ENCODE measurements around the gene OR51S1.
"Not testable (repeated sequence)": the region's sequence is repeated elsewhere in the genome, so short reads cannot be mapped to it uniquely, and the experiment has no call there.

Gene OR51S1

DNA sequence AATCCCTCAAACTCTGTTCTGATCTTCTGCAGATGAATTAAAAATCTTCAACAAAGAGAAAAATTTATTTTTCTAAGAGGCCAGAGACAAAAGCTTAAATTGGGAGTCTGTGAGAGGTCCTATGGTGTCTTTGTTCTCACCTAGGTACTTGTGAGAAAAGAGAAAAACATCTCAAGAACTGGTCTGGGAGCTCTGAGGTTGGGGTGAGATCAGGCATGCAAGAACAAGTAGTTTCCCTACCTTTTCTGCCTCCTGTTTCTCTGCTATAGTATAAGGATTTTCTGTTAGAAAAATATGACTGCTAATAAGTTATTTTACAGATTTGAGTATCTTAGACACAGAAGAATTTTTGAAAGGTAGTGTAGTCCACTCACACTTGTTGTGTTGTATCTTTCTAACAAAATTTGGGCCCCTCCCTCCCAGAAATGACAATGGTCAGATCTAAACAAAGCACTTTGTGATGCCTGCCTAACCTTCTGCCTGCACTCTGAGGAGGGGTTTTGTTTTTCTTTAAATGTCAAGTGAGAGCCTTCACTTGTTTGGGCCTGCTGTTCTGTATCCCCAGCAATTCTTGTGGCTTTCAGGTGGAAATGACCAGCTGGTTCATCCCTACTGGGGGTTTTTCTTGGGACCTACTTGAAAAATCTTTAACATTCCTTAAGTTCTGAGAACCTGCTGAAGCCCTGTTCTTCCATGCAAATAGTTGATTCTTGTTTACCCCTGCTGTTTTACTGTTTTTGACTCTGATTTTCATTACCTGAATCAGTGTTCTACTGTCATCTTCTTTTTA lies 13.6 kb upstream of the OR51S1 start:
- Histone ChIP-seq H3K4me1 (ENCODE audit: control insufficient read depth in 1 of 2, insufficient read depth in 2 of 2, low read length in 2 of 2) (no peaks in the 10 kb centered on the region), H3K36me3 (ENCODE audit: control insufficient read depth in 1 of 2, insufficient read depth in 2 of 2, low read length in 2 of 2) (no peaks in the 10 kb centered on the region), H3K27ac (ENCODE audit: low read length) (no peak overlapping the region), H3K27me3 (ENCODE audit: low read depth, low read length) (no peaks in the 10 kb centered on the region), H3K9me3 (ENCODE audit: control insufficient read depth in 1 of 2, low read length in 2 of 2) (no peaks in the 10 kb centered on the region), H3K4me3 (ENCODE audit: low read depth in 1 of 2, low read length in 2 of 2) (no peak overlapping the region)

DNA sequence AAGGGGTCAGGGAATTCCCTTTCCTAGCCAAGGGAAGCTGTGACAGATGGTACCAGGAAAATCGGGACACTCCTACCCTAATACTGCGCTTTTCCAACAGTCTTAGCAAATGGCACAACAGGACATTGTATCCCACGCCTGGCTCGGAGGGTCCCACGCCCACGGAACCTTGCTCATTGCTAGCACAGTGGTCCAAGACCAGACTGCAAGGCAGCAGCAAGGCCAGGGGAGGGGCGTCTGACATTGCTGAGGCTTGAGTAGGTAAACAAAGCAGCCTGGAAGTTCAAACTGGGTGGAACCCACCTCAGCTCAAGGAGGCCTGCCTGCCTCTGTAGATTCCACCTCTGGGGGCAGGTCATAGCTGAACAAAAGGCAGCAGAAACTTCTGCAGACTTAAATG lies 5.3 kb upstream of the OR51S1 start:
- H3K27ac ChIP-seq (ENCODE audit: low read length); H3K36me3 ChIP-seq (ENCODE audit: control insufficient read depth in 1 of 2, insufficient read depth in 2 of 2, low read length in 2 of 2); H3K4me1 ChIP-seq (ENCODE audit: control insufficient read depth in 1 of 2, insufficient read depth in 2 of 2, low read length in 2 of 2); H3K9me3 ChIP-seq (ENCODE audit: control insufficient read depth in 1 of 2, low read length in 2 of 2); H3K4me3 ChIP-seq (ENCODE audit: low read depth in 1 of 2, low read length in 2 of 2); H3K27me3 ChIP-seq (ENCODE audit: low read depth, low read length): not testable (repeated sequence)

DNA sequence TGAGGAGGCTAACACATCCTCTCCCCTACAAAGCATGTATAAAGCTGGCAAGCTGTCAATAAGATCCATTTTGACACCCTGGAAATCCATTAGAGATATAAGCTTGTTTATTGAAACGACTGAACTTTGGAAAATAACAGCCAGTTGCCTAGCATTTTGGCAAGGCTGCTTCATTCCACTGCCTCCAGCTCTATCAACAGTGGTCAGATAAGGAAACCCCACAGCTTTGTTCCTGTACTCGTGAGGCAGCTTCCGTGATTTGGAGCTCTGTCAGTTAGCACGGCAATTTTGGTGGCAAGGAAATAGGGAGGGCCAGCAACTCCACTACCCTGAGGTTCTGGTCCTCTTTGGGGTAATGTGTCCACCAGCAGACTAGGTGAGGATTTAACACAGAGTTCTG lies 2.0 kb upstream of the OR51S1 start:
- Histone ChIP-seq H3K36me3 (ENCODE audit: control insufficient read depth in 1 of 2, insufficient read depth in 2 of 2, low read length in 2 of 2) (no peaks in the 10 kb centered on the region), H3K4me1 (ENCODE audit: control insufficient read depth in 1 of 2, insufficient read depth in 2 of 2, low read length in 2 of 2) (no peaks in the 10 kb centered on the region), H3K27me3 (ENCODE audit: low read depth, low read length) (no peaks in the 10 kb centered on the region), H3K4me3 (ENCODE audit: low read depth in 1 of 2, low read length in 2 of 2) (no peak overlapping the region), H3K27ac (ENCODE audit: low read length) (no peak overlapping the region), H3K9me3 (ENCODE audit: control insufficient read depth in 1 of 2, low read length in 2 of 2) (no peaks in the 10 kb centered on the region)

DNA sequence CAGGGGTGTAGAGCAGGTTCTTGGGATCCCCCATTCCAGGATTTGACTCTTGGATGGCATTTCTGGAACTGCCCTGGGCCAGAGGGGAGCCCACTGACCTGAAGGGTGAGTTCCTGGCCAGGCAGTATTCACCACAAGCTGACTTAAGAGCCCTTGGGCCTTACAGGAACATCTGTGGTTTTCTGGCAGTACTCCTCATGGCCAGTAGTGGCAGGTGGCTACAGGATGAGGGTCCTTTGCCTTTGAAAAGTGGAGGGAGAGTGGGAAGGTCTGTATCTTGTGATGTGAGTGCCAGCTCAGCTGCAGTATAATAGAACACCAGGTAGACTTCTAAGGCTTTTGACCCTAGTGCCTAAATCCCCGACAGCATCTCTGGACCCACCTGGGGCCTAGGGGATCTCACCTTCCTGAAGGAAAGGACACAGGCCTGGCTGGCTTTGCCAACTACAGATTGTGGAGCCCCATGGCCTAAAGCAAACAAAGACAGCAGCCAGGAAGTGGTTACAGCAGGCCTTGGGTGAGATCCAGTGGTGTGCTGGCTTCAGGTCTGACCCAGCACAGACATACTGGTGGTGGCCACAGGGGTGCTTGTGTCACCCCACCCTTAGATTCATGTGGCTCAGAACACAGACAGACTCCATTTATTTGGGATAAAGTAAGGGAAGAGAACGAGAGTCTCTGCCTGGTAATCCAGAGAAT lies 9.0 kb downstream of the OR51S1 start:
- Histone ChIP-seq H3K36me3 (ENCODE audit: control insufficient read depth in 1 of 2, insufficient read depth in 2 of 2, low read length in 2 of 2) (no peaks in the 10 kb centered on the region), H3K9me3 (ENCODE audit: control insufficient read depth in 1 of 2, low read length in 2 of 2) (no peaks in the 10 kb centered on the region), H3K4me3 (ENCODE audit: low read depth in 1 of 2, low read length in 2 of 2) (no peak overlapping the region), H3K27me3 (ENCODE audit: low read depth, low read length) (no peaks in the 10 kb centered on the region), H3K27ac (ENCODE audit: low read length) (no peak overlapping the region), H3K4me1 (ENCODE audit: control insufficient read depth in 1 of 2, insufficient read depth in 2 of 2, low read length in 2 of 2) (no peaks in the 10 kb centered on the region)

DNA sequence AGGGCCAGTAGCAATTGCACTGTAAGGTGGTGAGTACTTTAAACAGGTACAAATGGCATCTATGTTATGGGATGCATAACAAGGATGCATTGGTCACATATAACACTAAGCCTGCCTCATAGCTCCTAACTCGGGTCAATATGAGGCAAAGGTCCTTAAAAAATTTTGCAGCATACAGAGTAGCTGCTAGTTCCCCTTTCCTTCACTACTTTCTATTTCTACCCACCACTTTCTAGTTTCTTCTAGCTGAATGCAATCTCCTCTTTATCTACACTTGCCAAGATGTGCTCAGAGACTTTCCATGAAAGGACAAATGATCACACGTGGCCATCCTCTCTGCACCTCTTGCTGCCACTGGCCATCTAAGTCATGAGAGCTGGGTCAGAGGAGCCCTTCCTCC lies 18.1 kb downstream of the OR51S1 start:
- no peak overlapping the region for H3K4me3 ChIP-seq (ENCODE audit: low read depth in 1 of 2, low read length in 2 of 2)
- H3K27me3 ChIP-seq (ENCODE audit: low read depth, low read length): no peaks in the 10 kb centered on the region
- H3K36me3 ChIP-seq (ENCODE audit: control insufficient read depth in 1 of 2, insufficient read depth in 2 of 2, low read length in 2 of 2): no peaks in the 10 kb centered on the region
- no peaks in the 10 kb centered on the region for H3K4me1 ChIP-seq (ENCODE audit: control insufficient read depth in 1 of 2, insufficient read depth in 2 of 2, low read length in 2 of 2)
- H3K9me3 ChIP-seq (ENCODE audit: control insufficient read depth in 1 of 2, low read length in 2 of 2): no peaks in the 10 kb centered on the region
- H3K27ac ChIP-seq (ENCODE audit: low read length): no peak overlapping the region

DNA sequence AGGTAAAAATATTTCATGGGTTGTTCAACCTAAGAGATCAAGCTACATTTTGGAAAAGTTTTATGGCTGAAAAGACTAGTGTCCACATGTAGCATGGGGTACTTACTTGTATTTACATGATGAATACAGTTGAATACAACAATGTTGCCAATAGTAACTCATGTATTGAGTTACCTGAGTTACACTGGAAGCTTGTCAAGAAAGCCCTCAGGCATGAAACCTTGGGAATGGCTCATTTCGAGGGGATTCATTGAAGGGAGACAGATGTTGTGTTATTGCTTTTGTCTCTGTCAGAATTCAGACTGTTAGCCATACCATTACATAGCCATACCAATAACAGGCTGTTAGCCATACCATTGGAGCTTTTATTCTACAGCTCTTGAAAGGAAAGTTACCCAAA lies 18.7 kb downstream of the OR51S1 start:
- no peaks in the 10 kb centered on the region for H3K27me3 ChIP-seq (ENCODE audit: low read depth, low read length)

DNA sequence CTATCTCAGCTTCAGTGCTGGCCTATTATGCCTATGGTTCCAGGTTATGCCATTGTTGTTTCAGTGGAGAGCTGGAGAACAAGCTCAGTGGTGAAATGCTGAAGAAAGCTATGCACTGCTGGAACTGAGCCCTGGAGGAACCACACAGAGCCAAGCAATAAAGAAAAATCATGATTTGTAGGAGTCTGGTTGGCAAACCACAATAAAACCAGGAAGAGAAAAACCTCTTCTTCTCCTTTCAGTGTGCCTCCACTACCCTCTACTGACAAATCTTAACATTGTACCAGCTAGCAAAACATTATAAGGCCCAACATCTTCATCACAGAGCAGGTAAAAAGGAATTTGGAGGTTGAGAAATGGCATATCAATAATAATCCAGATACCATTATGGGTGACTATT lies 22.6 kb downstream of the OR51S1 start:
- no peaks in the 10 kb centered on the region for H3K27me3 ChIP-seq (ENCODE audit: low read depth, low read length)
- H3K4me1 ChIP-seq (ENCODE audit: control insufficient read depth in 1 of 2, insufficient read depth in 2 of 2, low read length in 2 of 2): no peaks in the 10 kb centered on the region
- no peaks in the 10 kb centered on the region for H3K36me3 ChIP-seq (ENCODE audit: control insufficient read depth in 1 of 2, insufficient read depth in 2 of 2, low read length in 2 of 2)
- no peak overlapping the region for H3K27ac ChIP-seq (ENCODE audit: low read length)
- H3K9me3 ChIP-seq (ENCODE audit: control insufficient read depth in 1 of 2, low read length in 2 of 2): no peaks in the 10 kb centered on the region
- H3K4me3 ChIP-seq (ENCODE audit: low read depth in 1 of 2, low read length in 2 of 2): no peak overlapping the region

More for the DNA sequence above, 18.7 kb downstream of the OR51S1 start:
- Histone ChIP-seq H3K4me1 (ENCODE audit: control insufficient read depth in 1 of 2, insufficient read depth in 2 of 2, low read length in 2 of 2) (no peaks in the 10 kb centered on the region), H3K36me3 (ENCODE audit: control insufficient read depth in 1 of 2, insufficient read depth in 2 of 2, low read length in 2 of 2) (no peaks in the 10 kb centered on the region), H3K9me3 (ENCODE audit: control insufficient read depth in 1 of 2, low read length in 2 of 2) (no peaks in the 10 kb centered on the region), H3K4me3 (ENCODE audit: low read depth in 1 of 2, low read length in 2 of 2) (no peak overlapping the region), H3K27ac (ENCODE audit: low read length) (no peak overlapping the region)

DNA sequence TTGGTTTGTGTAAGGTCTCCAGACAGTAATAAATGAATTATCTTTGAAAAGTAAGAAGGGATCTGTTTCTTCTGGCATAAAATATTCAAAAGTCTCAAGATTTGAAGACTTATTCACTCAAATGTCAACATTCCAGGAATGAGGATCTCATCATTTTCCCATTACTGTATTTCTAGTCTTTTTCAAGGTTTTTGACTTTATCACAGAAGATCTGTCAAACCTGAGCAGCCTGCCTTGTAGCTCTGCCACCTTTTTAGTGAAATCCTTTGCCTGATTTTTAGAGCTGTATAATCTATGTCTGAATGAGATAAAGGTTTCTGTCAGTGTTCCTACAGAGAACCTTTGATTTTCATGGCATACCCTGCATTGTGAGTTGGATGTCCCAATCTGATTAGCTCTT lies 23.9 kb downstream of the OR51S1 start:
- Histone ChIP-seq H3K4me3 (ENCODE audit: low read depth in 1 of 2, low read length in 2 of 2) (no peak overlapping the region), H3K27me3 (ENCODE audit: low read depth, low read length) (no peaks in the 10 kb centered on the region), H3K27ac (ENCODE audit: low read length) (no peak overlapping the region), H3K36me3 (ENCODE audit: control insufficient read depth in 1 of 2, insufficient read depth in 2 of 2, low read length in 2 of 2) (no peaks in the 10 kb centered on the region), H3K9me3 (ENCODE audit: control insufficient read depth in 1 of 2, low read length in 2 of 2) (no peaks in the 10 kb centered on the region), H3K4me1 (ENCODE audit: control insufficient read depth in 1 of 2, insufficient read depth in 2 of 2, low read length in 2 of 2) (no peaks in the 10 kb centered on the region)

DNA sequence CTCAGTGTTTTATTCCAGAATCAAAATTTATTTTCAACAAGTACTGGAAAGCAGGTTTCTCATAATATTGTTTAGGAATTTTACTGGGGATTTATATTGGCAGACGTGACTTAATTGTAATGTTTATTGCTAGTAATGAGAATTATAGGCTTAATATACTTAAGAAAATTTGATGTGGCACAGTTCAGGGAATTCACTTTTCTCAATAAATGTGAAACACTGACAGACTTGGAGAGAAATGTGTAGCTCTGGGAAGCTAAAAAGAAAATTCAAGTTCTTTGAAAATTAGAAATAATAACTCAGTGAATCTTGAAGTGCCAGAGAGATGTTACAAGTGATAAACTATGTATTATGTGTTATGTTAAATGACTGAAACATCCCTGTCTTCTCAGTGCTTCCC lies 28.0 kb downstream of the OR51S1 start, which contains the start of gene OR51F2:
Gene OR51F2, plus strand, starts transcription at position 301 of the 400 bp plus-strand sequence. CDS start 101 bp downstream, outside the sequence.
- H3K4me1 ChIP-seq (ENCODE audit: control insufficient read depth in 1 of 2, insufficient read depth in 2 of 2, low read length in 2 of 2): no peaks in the 10 kb centered on the region
- no peak within 1 kb of the TSS for H3K27ac ChIP-seq (ENCODE audit: low read length)
- H3K27me3 ChIP-seq (ENCODE audit: low read depth, low read length): no peaks in the 10 kb centered on the region
- H3K4me3 ChIP-seq (ENCODE audit: low read depth in 1 of 2, low read length in 2 of 2): no peak within 1 kb of the TSS
- no peaks in the 10 kb centered on the region for H3K9me3 ChIP-seq (ENCODE audit: control insufficient read depth in 1 of 2, low read length in 2 of 2)
- no peaks in the 10 kb centered on the region for H3K36me3 ChIP-seq (ENCODE audit: control insufficient read depth in 1 of 2, insufficient read depth in 2 of 2, low read length in 2 of 2)

DNA sequence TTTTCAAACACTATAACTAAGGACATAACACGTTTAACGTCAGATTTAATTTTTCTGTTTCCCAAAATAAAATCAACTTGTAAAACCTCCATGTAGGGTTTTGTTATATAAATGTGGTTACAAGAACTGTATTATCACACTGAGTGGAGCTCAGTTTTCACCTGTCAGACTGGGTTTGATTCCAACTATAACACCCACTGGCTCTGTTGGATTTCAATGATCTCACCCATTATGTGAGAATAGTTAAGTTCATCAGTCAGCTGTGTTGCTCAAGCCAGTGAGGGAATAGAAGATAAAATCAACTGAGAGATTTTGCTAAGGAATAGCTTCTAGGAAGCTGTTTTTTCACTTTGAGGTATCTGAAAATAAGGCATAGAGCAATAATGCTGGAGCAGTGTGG lies 39.8 kb downstream of the OR51S1 start:
- H3K27me3 ChIP-seq (ENCODE audit: low read depth, low read length): no peaks in the 10 kb centered on the region
- no peak overlapping the region for H3K4me3 ChIP-seq (ENCODE audit: low read depth in 1 of 2, low read length in 2 of 2)
- H3K27ac ChIP-seq (ENCODE audit: low read length): no peak overlapping the region
- no peaks in the 10 kb centered on the region for H3K36me3 ChIP-seq (ENCODE audit: control insufficient read depth in 1 of 2, insufficient read depth in 2 of 2, low read length in 2 of 2)
- H3K4me1 ChIP-seq (ENCODE audit: control insufficient read depth in 1 of 2, insufficient read depth in 2 of 2, low read length in 2 of 2): no peaks in the 10 kb centered on the region
- H3K9me3 ChIP-seq (ENCODE audit: control insufficient read depth in 1 of 2, low read length in 2 of 2): no peaks in the 10 kb centered on the region

DNA sequence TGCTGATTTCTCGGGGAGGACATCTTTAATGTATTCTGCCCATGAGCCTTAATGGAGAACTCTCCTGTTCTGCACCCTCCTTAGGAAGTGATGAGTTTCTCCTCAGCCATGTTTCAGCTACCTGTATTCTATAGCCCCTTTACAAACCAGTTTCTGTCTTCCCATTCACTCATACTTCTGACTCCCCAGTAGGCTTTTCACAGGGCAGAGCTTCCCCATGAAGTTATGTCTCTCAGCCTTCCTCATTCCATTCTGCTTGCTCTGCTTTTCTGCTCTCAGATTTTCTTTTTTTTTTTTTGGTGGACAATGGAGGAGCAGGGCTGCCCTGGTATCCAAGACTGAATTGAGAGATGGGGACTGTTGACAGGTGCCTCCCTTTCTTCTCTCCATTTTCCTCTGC lies 40.5 kb downstream of the OR51S1 start:
- Histone ChIP-seq H3K27me3 (ENCODE audit: low read depth, low read length) (no peaks in the 10 kb centered on the region), H3K9me3 (ENCODE audit: control insufficient read depth in 1 of 2, low read length in 2 of 2) (no peaks in the 10 kb centered on the region), H3K36me3 (ENCODE audit: control insufficient read depth in 1 of 2, insufficient read depth in 2 of 2, low read length in 2 of 2) (no peaks in the 10 kb centered on the region), H3K27ac (ENCODE audit: low read length) (no peak overlapping the region), H3K4me1 (ENCODE audit: control insufficient read depth in 1 of 2, insufficient read depth in 2 of 2, low read length in 2 of 2) (no peaks in the 10 kb centered on the region), H3K4me3 (ENCODE audit: low read depth in 1 of 2, low read length in 2 of 2) (no peak overlapping the region)
